MM.1S (cell line): ENCODE data around the gene TBC1D21.

Experiments
- CTCF ChIP-seq: fragments of 300-600 bp; sonication (generic); IDR thresholded peaks from 2 replicates; pipeline ENCODE4 v1.5.1; 2016; ENCODE audit warnings: antibody characterized with exemption, low read length, mixed read lengths
- EZH2 ChIP-seq: fragments of 300-600 bp; sonication (generic); optimal IDR thresholded peaks from 2 replicates; pipeline ENCODE3; 2017; ENCODE audit warnings: low read depth, mild to moderate bottlenecking, antibody characterized with exemption, low read length, mixed read lengths
- EZH2phosphoT487 ChIP-seq: fragments of 300-600 bp; sonication (generic); IDR thresholded peaks from 2 replicates; pipeline ENCODE4 v1.6.1; 2018; ENCODE audit warnings: antibody characterized with exemption, low read length

DNA sequence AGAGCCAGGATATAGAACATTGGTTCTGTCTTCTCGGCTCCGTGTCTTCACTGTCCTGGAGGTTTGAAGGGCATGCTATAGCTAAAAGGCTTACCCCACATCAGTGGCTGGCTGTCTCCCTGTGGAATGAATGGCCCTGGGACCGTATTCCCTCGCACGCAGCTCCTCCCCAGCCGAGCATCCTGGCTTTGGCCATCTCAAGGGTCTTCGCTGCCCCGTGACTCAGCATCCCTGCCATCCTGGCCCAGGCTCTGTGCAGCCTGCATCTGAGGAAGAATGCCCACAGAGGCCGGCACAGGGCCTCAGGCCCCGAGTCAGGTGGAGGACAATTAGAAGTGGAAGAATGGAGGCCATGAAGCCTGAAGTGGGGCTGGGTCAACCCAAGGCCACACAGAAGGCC, 63.9 kb downstream of the TBC1D21 start:
- TF ChIP-seq CTCF (no peak), EZH2 (no peak), EZH2phosphoT487 (no peak)
